GM20431 (cell line): ENCODE results near the gene MT4.

ENCODE experiments used
- in situ Hi-C: fragments of 300-500 bp; cut with MseI, MboI; formaldehyde crosslinking; loops from one replicate; pipeline ENCODE4 v1.15.0; 2020; ENCODE audit warnings: low sequenced_read_pairs; ENCODE audit not compliant: unreplicated experiment

The MT4 gene

GRCh38 chr16:56564793-56565477, at the start of gene MT4:
Gene MT4 (plus strand): TSS chr16:56565073. CDS start chr16:56565129, 56 bp downstream.
- in situ Hi-C loops, result no loop called here

DNA sequence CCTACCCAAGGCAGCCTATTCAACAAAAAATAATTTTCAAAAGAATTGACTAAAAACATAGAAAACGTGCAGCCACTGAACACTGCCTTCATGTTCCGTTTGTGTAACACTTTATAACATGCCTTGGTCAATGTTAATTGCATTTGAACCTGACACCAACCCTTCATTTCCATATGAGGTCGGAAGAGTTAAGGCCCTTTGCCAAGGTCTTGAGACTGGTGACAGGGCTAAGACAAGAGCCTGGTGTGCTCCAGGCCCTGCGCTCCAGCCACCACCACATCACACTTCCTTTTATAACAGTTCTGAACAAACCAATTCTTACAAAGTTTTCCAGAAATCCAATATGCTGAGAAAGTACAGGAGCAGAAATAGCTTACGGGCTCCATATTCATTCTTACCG, 49.2 kb upstream of the MT4 start:
- in situ Hi-C loops, result no loop called here

- in situ Hi-C loops, result no loop called here
Measured at GRCh38 chr16:56517206-56517605, 47.7 kb upstream of the MT4 start.

- in situ Hi-C loops, result no loop called here
Measured at GRCh38 chr16:56518425-56518824, 46.4 kb upstream of the MT4 start.

DNA sequence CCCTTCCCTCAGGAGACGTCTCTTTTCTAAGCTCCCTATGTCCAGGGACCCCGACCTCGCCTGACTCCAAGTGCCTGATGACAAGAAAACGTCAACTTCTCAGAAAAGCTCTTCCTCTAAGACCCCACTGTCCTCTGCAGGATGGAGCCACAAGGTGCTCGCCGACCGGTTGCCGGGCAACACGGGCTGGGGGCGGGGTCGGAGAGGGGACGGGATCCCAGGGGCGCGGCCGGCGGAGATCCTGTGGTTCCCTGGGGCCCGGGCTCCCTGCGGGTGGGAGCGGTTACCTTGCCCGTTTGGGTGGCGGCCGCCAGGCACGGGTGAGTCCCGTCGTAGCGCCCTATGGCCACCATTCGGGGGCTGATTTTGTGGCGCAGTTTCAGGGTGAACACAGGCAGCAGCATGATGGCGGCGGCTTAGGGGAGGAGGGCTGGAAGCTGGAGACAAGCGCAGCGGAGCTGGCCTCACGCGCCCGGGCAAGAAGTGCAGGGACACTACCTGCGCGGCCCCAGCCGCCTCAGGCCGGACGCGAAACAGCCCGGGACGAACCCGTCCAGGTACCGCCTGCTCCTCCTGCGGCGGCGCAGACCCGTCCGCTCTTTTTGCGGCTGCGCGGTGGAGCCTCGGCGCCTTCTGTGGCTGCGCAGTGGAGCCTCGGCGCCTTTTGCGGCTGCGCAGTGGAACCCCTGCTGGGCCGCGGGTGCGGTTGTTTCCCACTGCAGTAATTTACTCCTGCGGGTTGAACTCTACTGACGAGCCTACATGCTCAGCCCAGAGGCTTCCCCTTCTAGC, 45.2 kb upstream of the MT4 start, which contains the start of gene BBS2:
Gene BBS2 (minus strand): TSS at position 566 of the 792 bp plus-strand sequence. CDS start 162 bp downstream, at position 404.
- in situ Hi-C loops, result no loop called here

DNA sequence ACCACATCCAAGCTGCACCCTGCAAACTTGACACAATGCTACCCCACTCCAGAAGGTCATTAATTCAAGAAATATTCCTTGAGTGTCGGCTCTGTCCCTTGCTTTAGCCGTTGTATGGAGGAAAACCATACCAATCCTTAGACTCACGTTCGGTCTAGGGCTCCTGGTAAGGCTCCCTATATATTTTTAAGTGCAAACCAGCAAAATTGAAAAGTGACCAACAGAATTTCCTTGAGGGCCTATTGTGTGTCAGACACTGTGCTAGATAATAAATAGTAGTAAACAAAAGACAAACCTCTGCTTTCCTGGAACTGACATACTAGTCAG, 44.7 kb upstream of the MT4 start:
- in situ Hi-C loops, result no loop called here

DNA sequence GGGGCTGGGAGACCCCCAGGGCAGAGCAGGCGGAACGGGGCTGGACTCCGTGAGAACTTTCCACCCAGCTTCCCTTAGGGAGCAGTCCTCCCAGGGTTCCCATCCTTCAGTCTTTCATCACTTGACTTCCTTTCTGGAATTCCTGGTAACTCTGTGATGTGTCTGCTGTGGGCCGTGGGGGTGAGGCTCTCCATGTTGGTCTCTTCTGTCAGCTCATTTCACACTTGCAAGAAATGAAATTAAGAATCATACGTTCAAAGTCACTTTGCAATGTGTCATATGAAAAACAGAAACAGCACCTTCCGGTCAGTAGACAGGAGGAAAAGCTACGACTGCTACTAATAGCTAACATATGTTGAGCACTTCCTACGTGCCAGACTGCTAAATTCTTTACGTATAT, 39.6 kb upstream of the MT4 start:
- in situ Hi-C loops, result no loop called here

- in situ Hi-C loops, result no loop called here
Measured at GRCh38 chr16:56530872-56531271, 34.0 kb upstream of the MT4 start.

- in situ Hi-C loops, result no loop called here
Measured at GRCh38 chr16:56532714-56533113, 32.2 kb upstream of the MT4 start.

GRCh38 chr16:56534847-56535383, 30.0 kb upstream of the MT4 start:
- in situ Hi-C loops, result no loop called here

DNA sequence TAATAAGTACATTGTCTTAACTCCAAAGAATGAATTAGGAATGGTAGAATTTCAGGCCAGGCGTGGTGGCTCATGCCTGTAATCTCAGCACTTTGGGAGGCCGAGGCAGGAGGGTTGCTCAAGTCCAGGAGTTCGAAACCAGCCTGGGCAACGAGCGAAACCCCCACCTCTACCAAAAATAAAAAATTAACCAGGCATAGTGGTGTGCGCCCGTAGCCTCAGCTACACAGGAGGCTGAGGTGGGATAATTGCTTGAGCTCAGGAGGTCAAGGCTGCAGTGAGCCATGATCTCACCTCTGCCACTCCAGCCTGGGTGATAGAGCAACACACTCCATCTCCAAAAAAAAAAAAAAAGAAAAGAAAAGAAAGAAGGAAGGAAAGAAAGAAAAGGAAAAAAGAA, 26.5 kb upstream of the MT4 start:
- in situ Hi-C loops, result no loop called here

- in situ Hi-C loops, result no loop called here
Measured at GRCh38 chr16:56539656-56540055, 25.2 kb upstream of the MT4 start.

DNA sequence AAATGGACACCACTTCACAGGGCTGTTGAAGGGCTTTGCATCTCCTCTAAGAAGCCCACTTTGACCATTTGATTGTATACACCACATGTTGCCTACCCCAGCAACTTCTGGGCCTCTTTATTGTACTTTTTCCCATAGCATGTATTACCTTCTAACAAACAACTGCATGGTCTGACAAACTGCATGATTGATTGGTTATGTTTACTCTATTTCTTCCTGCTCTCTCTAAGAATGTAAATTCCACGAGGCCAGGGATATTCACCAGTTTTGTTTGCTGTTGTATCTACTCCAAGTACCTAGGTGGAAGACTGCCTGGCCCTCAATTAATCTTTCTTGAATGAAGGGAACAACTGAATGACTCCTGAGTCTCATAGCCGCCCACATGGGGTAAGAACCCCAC, 22.8 kb upstream of the MT4 start:
- in situ Hi-C loops, result no loop called here

GRCh38 chr16:56547120-56547948, 17.5 kb upstream of the MT4 start:
- in situ Hi-C loops, result no loop called here

GRCh38 chr16:56547949-56548567, 16.8 kb upstream of the MT4 start:
- in situ Hi-C loops, result no loop called here

- in situ Hi-C loops, result no loop called here
Measured at GRCh38 chr16:56549161-56549560, 15.7 kb upstream of the MT4 start.

DNA sequence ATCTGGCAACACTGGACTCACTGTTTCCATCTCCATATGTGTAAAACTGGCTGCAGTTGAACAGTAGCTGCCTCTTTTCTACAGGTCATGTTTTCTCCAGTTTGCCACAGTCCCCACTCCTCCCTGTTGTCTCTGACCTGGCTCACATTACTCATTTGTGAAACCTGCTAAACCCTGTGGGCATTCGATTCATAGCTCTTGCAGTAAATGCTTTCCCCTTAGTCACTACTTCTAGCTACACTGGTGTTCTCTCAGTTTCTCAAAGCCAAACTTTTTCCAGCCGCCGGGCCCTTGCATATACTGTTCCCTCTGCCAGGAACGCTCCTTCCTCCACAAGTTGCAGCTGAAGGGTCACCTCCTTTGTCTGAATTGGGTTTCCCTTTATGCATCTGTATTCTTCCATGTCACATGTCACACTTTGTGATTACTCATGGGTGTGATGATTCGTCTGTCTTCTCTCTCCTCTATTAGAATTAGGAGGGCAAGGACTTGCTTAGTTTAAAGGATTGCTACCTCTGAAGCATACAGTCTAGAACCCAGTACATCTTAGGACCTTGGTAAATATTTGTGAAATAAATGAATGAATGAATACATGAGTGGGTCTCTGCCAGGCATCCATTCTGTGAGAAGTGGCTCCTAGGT, 15.0 kb upstream of the MT4 start:
- in situ Hi-C loops, result no loop called here

DNA sequence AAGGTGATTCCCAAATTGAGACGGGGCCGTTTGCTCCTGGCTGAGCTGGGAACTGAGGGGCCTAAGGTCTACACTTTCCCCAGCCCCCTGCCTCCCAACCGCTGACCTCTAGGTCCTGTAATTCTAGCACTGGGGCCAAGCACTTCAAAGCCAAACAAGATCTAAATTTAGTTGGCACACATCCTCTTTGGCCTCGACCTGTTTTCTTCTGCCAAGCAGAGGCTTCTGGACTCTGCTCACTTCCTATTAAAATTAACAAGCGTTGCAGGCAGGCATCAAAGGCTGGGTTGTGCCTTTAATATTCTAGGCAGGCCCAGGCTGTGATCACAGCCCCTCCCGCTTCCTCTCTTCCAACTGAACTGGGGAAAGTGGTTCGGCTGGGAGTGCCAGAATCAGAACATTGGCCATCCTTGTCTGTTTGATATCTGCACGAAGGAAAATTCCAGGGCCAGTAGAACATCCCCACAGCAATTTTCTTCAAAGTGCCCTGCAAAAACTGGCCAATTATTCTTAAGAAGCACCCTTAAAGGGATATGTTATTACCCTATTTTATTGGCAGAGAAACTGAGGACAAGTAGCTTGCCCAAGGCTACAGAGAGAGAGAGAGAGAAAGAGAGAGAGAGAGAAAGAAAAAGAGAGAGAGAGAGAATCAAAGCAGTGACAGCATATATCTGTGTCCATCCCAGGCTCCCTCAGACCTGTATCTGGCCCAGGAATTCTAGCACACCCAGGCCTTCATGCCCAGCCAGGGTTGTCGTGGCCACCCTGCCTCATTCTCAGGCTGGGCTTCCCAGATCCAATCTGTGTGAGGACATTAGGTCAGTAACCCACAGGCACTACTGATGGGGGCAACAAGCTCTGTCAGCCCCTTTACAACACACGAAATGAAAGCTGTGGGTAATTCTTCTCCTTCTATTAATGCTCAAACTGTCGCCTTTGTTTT, 12.8 kb upstream of the MT4 start:
- in situ Hi-C loops, result no loop called here

- in situ Hi-C loops, result no loop called here
Measured at GRCh38 chr16:56554441-56554840, 10.4 kb upstream of the MT4 start.
